Hepatocyte (in vitro differentiated cells): ENCODE results near the gene PGLYRP1. TPM values are rescaled to one million over a fixed set of nuclear protein-coding genes. Genes with fewer than 3 reads are reported as not detected.
A peak's percentile ranks its signal among the peaks of the same experiment; 100 is the strongest.

Source experiments
- DNase-seq: peaks from one replicate; pipeline ENCODE4 v3.0.0-alpha.2; 2016; ENCODE audit warnings: low spot score
- H2AFZ ChIP-seq: fragments of 200-600 bp; sonication (generic); 2 replicates; pipeline ENCODE4 v1.6.0; 2016; ENCODE audit warnings: antibody characterized with exemption, mild to moderate bottlenecking
- H3K27ac ChIP-seq: fragments of 200-600 bp; sonication (generic); 2 replicates; pipeline ENCODE4 v1.5.1; 2016; ENCODE audit warnings: mild to moderate bottlenecking
- H3K27me3 ChIP-seq: fragments of 200-600 bp; sonication (generic); 2 replicates; pipeline ENCODE4 v1.6.1; 2016
- H3K36me3 ChIP-seq: fragments of 200-600 bp; sonication (generic); replicated peaks from 2 replicates; pipeline ENCODE4 v1.5.1; 2016; ENCODE audit warnings: low read depth; ENCODE audit not compliant: insufficient read depth
- H3K4me1 ChIP-seq: fragments of 200-600 bp; sonication (generic); 2 replicates; pipeline ENCODE4 v1.5.1; 2016; ENCODE audit warnings: mild to moderate bottlenecking, moderate library complexity; ENCODE audit not compliant: insufficient read depth
- H3K4me2 ChIP-seq: fragments of 200-600 bp; sonication (generic); 2 replicates; pipeline ENCODE4 v1.6.0; 2016
- H3K4me3 ChIP-seq: fragments of 200-600 bp; sonication (generic); 2 replicates; pipeline ENCODE4 v1.5.1; 2016; ENCODE audit warnings: mild to moderate bottlenecking
- H3K79me2 ChIP-seq: fragments of 200-600 bp; sonication (generic); 2 replicates; pipeline ENCODE4 v1.6.0; 2017; ENCODE audit warnings: mild to moderate bottlenecking
- H3K9me2 ChIP-seq: fragments of 200-600 bp; sonication (generic); replicated peaks from 2 replicates; pipeline ENCODE4 v1.6.0; 2017; ENCODE audit warnings: mild to moderate bottlenecking; ENCODE audit not compliant: insufficient read depth
- H3K9me3 ChIP-seq: fragments of 200-600 bp; sonication (generic); 2 replicates; pipeline ENCODE4 v1.5.1; 2016; ENCODE audit warnings: low read depth, mild to moderate bottlenecking
- H4K20me1 ChIP-seq: fragments of 200-600 bp; sonication (generic); 2 replicates; pipeline ENCODE4 v1.6.0; 2016; ENCODE audit warnings: mild to moderate bottlenecking; ENCODE audit not compliant: insufficient read depth, poor library complexity, severe bottlenecking
- CTCF ChIP-seq: fragments of 200-600 bp; sonication (generic); IDR thresholded peaks from 2 replicates; pipeline ENCODE4 v1.5.1; 2016; ENCODE audit warnings: antibody characterized with exemption, mild to moderate bottlenecking; ENCODE audit not compliant: poor library complexity
- EZH2 ChIP-seq: fragments of 200-600 bp; sonication (generic); IDR thresholded peaks from 2 replicates; pipeline ENCODE4 v1.6.1; 2016; ENCODE audit warnings: antibody characterized with exemption, mild to moderate bottlenecking, borderline replicate concordance
- EZH2phosphoT487 ChIP-seq: fragments of 200-600 bp; sonication (generic); IDR thresholded peaks from one replicate; pipeline ENCODE4 v1.6.1; 2018; ENCODE audit warnings: antibody characterized with exemption, mild to moderate bottlenecking, low read depth, moderate library complexity; ENCODE audit not compliant: unreplicated experiment, severe bottlenecking
- WGBS: methylation state at CpG from one replicate; pipeline ENCODE4 v1.1.6; 2016; ENCODE audit warnings: low lambda C conversion rate; ENCODE audit errors: missing lambda C conversion rate; 5-methylcytosine and 5-hydroxymethylcytosine counted together
- polyA plus RNA-seq: library from polyadenylated mRNA; unstranded; fragments of >200 nt; fragmentation: Nextera tagmentation; extraction: Ambion mirVana; gene quantifications from 2 replicates; pipeline ENCODE4 v1.2.1, GENCODE V29; 2016
- total RNA-seq: library from RNA; depleted of rRNA; stranded (reverse); fragments of >200 nt; gene quantifications from 2 replicates; pipeline ENCODE4 v1.2.3, GENCODE V29; 2014

PGLYRP1 gene
- total and polyA plus RNA-seq, 2 experiments from 2014 or later = not detected

GRCh38 chr19:46019270-46019669 is 3.6 kb downstream of the PGLYRP1 start:
- 99% methylated on average over 13 of the region's 13 CpGs for WGBS
- Histone ChIP-seq H3K4me3 (no peak overlapping the region), H3K4me2 (no peak overlapping the region), H3K27me3 (peaks cover 11% of the 10 kb centered on the region), H3K9me3 (no peaks in the 10 kb centered on the region), H3K9me2 (no peaks in the 10 kb centered on the region), H3K36me3 (no peaks in the 10 kb centered on the region), H3K27ac (no peak overlapping the region), H4K20me1 (peaks cover 13% of the 10 kb centered on the region), H3K4me1 (peaks cover 10% of the 10 kb centered on the region), H2AFZ (no peak overlapping the region), H3K79me2 (no peaks in the 10 kb centered on the region)
- no peak for DNase-seq
- no peak for TF ChIP-seq CTCF

GRCh38 chr19:46018729-46019251 is 4.1 kb downstream of the PGLYRP1 start:
- Histone ChIP-seq H3K4me3 (no peak overlapping the region), H3K27me3 (peaks cover 16% of the 10 kb centered on the region), H3K9me2 (no peaks in the 10 kb centered on the region), H3K79me2 (no peaks in the 10 kb centered on the region), H3K9me3 (no peaks in the 10 kb centered on the region), H3K36me3 (no peaks in the 10 kb centered on the region), H3K4me1 (peaks cover 10% of the 10 kb centered on the region), H4K20me1 (peaks cover 15% of the 10 kb centered on the region), H3K4me2 (no peak overlapping the region), H3K27ac (no peak overlapping the region), H2AFZ (no peak overlapping the region)
- TF ChIP-seq EZH2 (no peak), EZH2phosphoT487 (no peak)
- 98% methylated on average over 8 of the region's 10 CpGs for WGBS
- no peak for DNase-seq

DNA sequence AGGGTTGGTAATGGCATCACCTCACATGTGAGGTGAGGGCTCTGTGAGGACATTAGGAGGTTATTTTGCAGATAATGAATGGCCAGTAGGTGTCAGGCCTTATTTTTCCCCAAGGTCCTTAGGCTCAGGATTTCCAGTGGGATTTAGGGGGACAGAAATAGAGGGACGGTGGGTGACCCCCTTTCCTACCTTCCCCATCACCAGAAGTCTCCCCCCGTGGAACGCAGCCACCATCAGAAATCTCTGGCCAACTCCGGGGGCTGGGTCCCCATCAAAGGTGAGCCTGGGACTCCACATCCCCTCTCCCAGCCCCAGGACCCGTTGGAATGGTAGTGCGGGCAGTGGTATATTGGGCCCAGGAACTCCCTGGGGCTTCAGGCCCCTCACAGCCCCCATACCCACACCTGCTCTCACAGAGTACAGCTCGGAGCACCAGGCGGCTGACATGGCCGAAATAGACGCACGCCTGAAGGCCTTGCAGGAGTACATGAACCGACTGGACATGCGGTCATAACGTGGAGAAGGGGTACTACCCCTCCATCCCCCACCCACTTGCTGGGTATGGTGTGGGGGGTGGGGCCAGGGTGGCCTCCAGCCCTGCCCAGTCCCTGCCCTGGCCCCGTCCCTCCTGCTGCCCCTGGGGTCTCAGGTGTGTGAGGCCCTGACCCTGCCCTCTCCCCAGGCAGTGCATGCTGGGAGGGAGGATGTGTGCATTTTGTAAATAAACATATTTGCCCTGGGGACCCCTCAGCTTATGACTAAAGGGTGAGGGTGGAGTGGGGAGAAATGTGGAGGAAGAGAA is 4.8 kb downstream of the PGLYRP1 start:
- Histone ChIP-seq H3K4me2 (no peak overlapping the region), H3K27me3 (peaks cover 23% of the 10 kb centered on the region), H3K36me3 (no peaks in the 10 kb centered on the region), H3K4me3 (no peak overlapping the region), H3K79me2 (no peaks in the 10 kb centered on the region), H3K27ac (no peak overlapping the region), H3K9me3 (no peaks in the 10 kb centered on the region), H3K9me2 (no peaks in the 10 kb centered on the region), H4K20me1 (peaks cover 15% of the 10 kb centered on the region), H2AFZ (no peak overlapping the region), H3K4me1 (peaks cover 10% of the 10 kb centered on the region)
- over 99% methylated on average over 15 of the region's 15 CpGs for WGBS
- DNase-seq = no peak
- TF ChIP-seq CTCF (no peak), EZH2phosphoT487 (no peak)

- Histone ChIP-seq H2AFZ (no peak overlapping the region), H3K4me3 (no peak overlapping the region), H3K4me2 (peak overlapping the region; percentile 98), H3K79me2 (no peaks in the 10 kb centered on the region), H3K9me3 (no peaks in the 10 kb centered on the region), H3K27me3 (peaks cover 26% of the 10 kb centered on the region), H3K27ac (no peak overlapping the region), H3K9me2 (no peaks in the 10 kb centered on the region), H3K4me1 (peaks cover 10% of the 10 kb centered on the region), H4K20me1 (peaks cover 15% of the 10 kb centered on the region), H3K36me3 (no peaks in the 10 kb centered on the region)
- TF ChIP-seq EZH2 = no peak
- no peak for TF ChIP-seq EZH2phosphoT487
- no peak for TF ChIP-seq CTCF
- WGBS = 65% methylated on average over 7 of the region's 7 CpGs
- no peak for DNase-seq
Measured at GRCh38 chr19:46017095-46017429, 5.8 kb downstream of the PGLYRP1 start.
